GM23248 (cell line): ENCODE results near the gene TEX12. TPM values are rescaled to one million over a fixed set of nuclear protein-coding genes. Genes with fewer than 3 reads are reported as not detected.

Source experiments
- DNase-seq: peaks from one replicate; pipeline ENCODE4 v3.0.0-alpha.2; 2015
- H2AFZ ChIP-seq: fragments of 200-600 bp; sonication (generic); 2 replicates; pipeline ENCODE4 v1.6.1; 2016; ENCODE audit warnings: antibody characterized with exemption
- H3F3A ChIP-seq: fragments of 200-600 bp; sonication (generic); 2 replicates; pipeline ENCODE4 v1.6.1; 2016; ENCODE audit warnings: mild to moderate bottlenecking, antibody characterized with exemption, mixed run types; ENCODE audit not compliant: insufficient read depth
- H3K27ac ChIP-seq: fragments of 200-600 bp; sonication (generic); 2 replicates; pipeline ENCODE4 v1.5.1; 2016; ENCODE audit warnings: mild to moderate bottlenecking
- H3K27me3 ChIP-seq: fragments of 200-600 bp; sonication (generic); replicated peaks from 2 replicates; pipeline ENCODE4 v1.6.1; 2016; ENCODE audit warnings: mild to moderate bottlenecking; ENCODE audit not compliant: insufficient read depth
- H3K36me3 ChIP-seq: fragments of 200-600 bp; sonication (generic); 2 replicates; pipeline ENCODE4 v1.6.1; 2016; ENCODE audit warnings: low read depth, mild to moderate bottlenecking
- H3K4me1 ChIP-seq: fragments of 200-600 bp; sonication (generic); 2 replicates; pipeline ENCODE4 v1.6.1; 2016; ENCODE audit warnings: mild to moderate bottlenecking; ENCODE audit not compliant: insufficient read depth
- H3K4me2 ChIP-seq: fragments of 200-600 bp; sonication (generic); one replicate; pipeline ENCODE4 v1.6.1; 2016; ENCODE audit warnings: mild to moderate bottlenecking; ENCODE audit not compliant: unreplicated experiment
- H3K4me3 ChIP-seq: fragments of 200-600 bp; sonication (generic); 2 replicates; pipeline ENCODE4 v1.5.1; 2016; ENCODE audit warnings: mild to moderate bottlenecking
- H3K79me2 ChIP-seq: fragments of 200-600 bp; sonication (generic); 2 replicates; pipeline ENCODE4 v1.6.1; 2016; ENCODE audit warnings: mild to moderate bottlenecking; ENCODE audit not compliant: insufficient read depth
- H3K9ac ChIP-seq: fragments of 200-600 bp; sonication (generic); 2 replicates; pipeline ENCODE4 v1.6.1; 2016; ENCODE audit warnings: mild to moderate bottlenecking
- H3K9me2 ChIP-seq: fragments of 200-600 bp; sonication (generic); 2 replicates; pipeline ENCODE4 v1.6.1; 2016; ENCODE audit warnings: mixed run types, mild to moderate bottlenecking, moderate library complexity; ENCODE audit not compliant: insufficient read depth
- H3K9me3 ChIP-seq: fragments of 200-600 bp; sonication (generic); one replicate; pipeline ENCODE4 v1.6.1; 2017; ENCODE audit warnings: low read depth
- H4K20me1 ChIP-seq: fragments of 200-600 bp; sonication (generic); 2 replicates; pipeline ENCODE4 v1.6.0; 2016; ENCODE audit not compliant: insufficient read depth
- EZH2 ChIP-seq: fragments of 200-600 bp; sonication (generic); IDR thresholded peaks from 2 replicates; pipeline ENCODE4 v1.6.1; 2018; ENCODE audit warnings: antibody characterized with exemption, mild to moderate bottlenecking; ENCODE audit not compliant: insufficient read depth, poor library complexity, severe bottlenecking
- EZH2phosphoT487 ChIP-seq: fragments of 200-600 bp; sonication (generic); IDR thresholded peaks from 2 replicates; pipeline ENCODE4 v1.6.1; 2018; ENCODE audit warnings: antibody characterized with exemption, moderate library complexity, mild to moderate bottlenecking, low read depth; ENCODE audit not compliant: insufficient read depth
- whole genome bisulfite sequencing, 2 experiments: methylation state at CpG; one replicate each; pipeline ENCODE4 v1.1.6; 2015 to 2017; ENCODE audit warnings: low lambda C conversion rate in 2 of 2, low coverage in 1 of 2; ENCODE audit errors: missing lambda C conversion rate in 2 of 2; 5-methylcytosine and 5-hydroxymethylcytosine counted together
- in situ Hi-C: fragments of 300-500 bp; cut with MboI; formaldehyde crosslinking; loops from 2 replicates; pipeline ENCODE4 v1.15.0; 2020
- polyA plus RNA-seq: library from polyadenylated mRNA; unstranded; fragments of >200 nt; fragmentation: Nextera tagmentation; extraction: Ambion mirVana; gene quantifications from 2 replicates; pipeline ENCODE4 v1.2.1, GENCODE V29; 2016
- total RNA-seq: library from RNA; depleted of rRNA; stranded (reverse); fragments of >200 nt; shearing (Covaris generic); gene quantifications from 2 replicates; pipeline ENCODE4 v1.2.3, GENCODE V29; 2014

The TEX12 gene
- total and polyA plus RNA-seq, 2 experiments from 2014 or later, result 2.2 TPM; not detected in 1

DNA sequence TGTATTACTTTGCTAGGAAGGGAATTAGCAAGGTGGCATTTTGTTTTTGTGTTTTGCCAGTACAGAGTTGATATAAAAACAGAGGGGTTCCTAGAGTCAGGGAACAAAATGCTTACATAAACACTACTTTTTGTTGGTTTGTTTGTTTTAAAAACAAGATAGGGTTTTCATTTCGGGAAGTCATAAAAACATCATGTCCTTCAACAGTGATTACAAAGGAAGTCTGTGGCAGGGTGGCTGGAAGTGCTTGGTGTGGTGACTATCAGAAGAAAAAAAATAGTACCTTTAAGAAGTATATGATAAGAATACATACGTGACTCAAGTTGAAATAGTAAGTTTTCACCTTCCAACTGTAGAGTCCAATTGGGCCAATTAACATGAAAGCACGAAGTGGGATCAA lies 2.1 kb upstream of the TEX12 start:
- no peak for TF ChIP-seq EZH2phosphoT487
- no peak for TF ChIP-seq EZH2
- peaks cover 35% of the 10 kb centered on the region; the same call in 1 of the 2 replicates for H3F3A ChIP-seq
- in situ Hi-C loops, result no loop called here
- no peak for DNase-seq
- H3K27ac ChIP-seq, result no peak overlapping the region
- peaks cover 54% of the 10 kb centered on the region for H3K4me1 ChIP-seq
- WGBS, 2 experiments, result 82 to 95% methylated on average over 3 of the region's 3 CpGs
- peaks cover 38% of the 10 kb centered on the region for H3K79me2 ChIP-seq
- H4K20me1 ChIP-seq, result no peaks in the 10 kb centered on the region
- no peak overlapping the region for H2AFZ ChIP-seq
- H3K9me2 ChIP-seq, result no peaks in the 10 kb centered on the region
- H3K4me2 ChIP-seq, result no peak overlapping the region
- H3K36me3 ChIP-seq, result no peaks in the 10 kb centered on the region
- H3K27me3 ChIP-seq, result no peaks in the 10 kb centered on the region
- no peak overlapping the region for H3K9ac ChIP-seq
- no peak overlapping the region for H3K4me3 ChIP-seq
- H3K9me3 ChIP-seq, result no peaks in the 10 kb centered on the region

DNA sequence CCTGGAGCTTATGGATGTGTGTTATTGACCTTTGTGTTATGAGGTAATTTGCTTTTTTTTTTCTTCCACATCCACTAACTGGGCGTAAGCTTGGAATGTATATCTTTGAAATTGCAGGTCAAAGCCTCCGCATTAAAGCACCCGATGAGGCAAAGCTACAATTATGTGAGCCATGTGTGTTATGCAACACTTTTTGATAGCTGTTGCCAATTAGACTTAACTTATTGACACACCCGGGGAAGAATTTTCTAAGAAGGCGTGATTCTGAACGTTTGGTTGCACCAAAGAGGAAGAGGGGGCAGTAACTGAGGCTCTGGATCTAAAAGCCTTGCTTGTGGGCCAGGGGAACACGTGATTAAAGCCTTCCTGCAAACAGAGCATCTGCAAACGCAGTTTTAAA lies 610 bp upstream of the TEX12 start:
- H3K27me3 ChIP-seq, result no peaks in the 10 kb centered on the region
- in situ Hi-C loops, result no loop called here

GRCh38 chr11:112172362-112172994 lies 5.3 kb downstream of the TEX12 start:
- no peak for TF ChIP-seq EZH2
- 0 out of 2 replicates have a peak, but pooled peaks have one; percentile 42 for TF ChIP-seq EZH2phosphoT487
- Histone ChIP-seq H4K20me1 (no peaks in the 10 kb centered on the region), H2AFZ (no peak overlapping the region), H3K79me2 (no peaks in the 10 kb centered on the region), H3K27me3 (no peaks in the 10 kb centered on the region), H3K27ac (peak overlapping the region; percentile 22), H3F3A (peaks cover 8% of the 10 kb centered on the region; the same call in 1 of the 2 replicates), H3K4me3 (no peak overlapping the region), H3K9me3 (no peaks in the 10 kb centered on the region), H3K9me2 (no peaks in the 10 kb centered on the region), H3K9ac (peak overlapping the region; percentile 8; the same call in 1 of the 2 replicates), H3K4me1 (peaks cover 28% of the 10 kb centered on the region), H3K4me2 (peak overlapping the region; percentile 33), H3K36me3 (no peaks in the 10 kb centered on the region)
- WGBS, 2 experiments, result 2 to 3% methylated on average over 2 of the region's 2 CpGs
- peak; percentile 86 for DNase-seq
- in situ Hi-C loops, result no loop called here

More for the DNA sequence above, 610 bp upstream of the TEX12 start:
- WGBS, 2 experiments, result 2 to 4% methylated on average over 8 of the region's 8 CpGs
- DNase-seq, result peak; percentile 86
- H2AFZ ChIP-seq, result peak overlapping the region; percentile 83
- no peaks in the 10 kb centered on the region for H3K9me3 ChIP-seq
- no peaks in the 10 kb centered on the region for H4K20me1 ChIP-seq
- peak overlapping the region; percentile 43 for H3K9ac ChIP-seq
- peak overlapping the region; percentile 51 for H3K27ac ChIP-seq
- H3K36me3 ChIP-seq, result no peaks in the 10 kb centered on the region
- TF ChIP-seq EZH2 (no peak), EZH2phosphoT487 (no peak)
- H3K79me2 ChIP-seq, result peaks cover 23% of the 10 kb centered on the region
- H3K4me3 ChIP-seq, result peak overlapping the region; percentile 23; the same call in 1 of the 2 replicates
- peak overlapping the region; percentile 60 for H3K4me2 ChIP-seq
- H3K4me1 ChIP-seq, result peaks cover 41% of the 10 kb centered on the region
- H3K9me2 ChIP-seq, result no peaks in the 10 kb centered on the region
- peaks cover 35% of the 10 kb centered on the region; the same call in 1 of the 2 replicates for H3F3A ChIP-seq

DNA sequence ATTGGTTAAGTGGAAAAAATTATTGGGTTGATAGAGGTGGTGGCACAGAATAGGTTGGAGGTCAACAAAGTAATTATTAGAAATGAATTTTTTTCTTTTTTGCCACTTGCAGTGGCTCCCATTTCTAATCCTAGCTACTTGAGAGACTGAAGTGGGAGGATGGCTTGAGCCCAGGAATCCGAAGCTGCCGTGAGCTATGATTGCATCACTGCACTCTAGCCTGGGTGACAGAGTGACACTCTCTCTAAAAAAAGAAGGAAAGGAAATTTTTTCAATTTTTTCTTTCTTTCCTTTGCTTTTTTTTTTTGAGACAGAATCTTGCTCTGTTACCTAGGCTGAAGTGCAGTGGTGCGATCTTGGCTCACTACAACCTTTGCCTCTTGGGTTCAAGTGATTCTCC lies 6.0 kb downstream of the TEX12 start:
- peak overlapping the region; percentile 22 for H3K27ac ChIP-seq
- no peaks in the 10 kb centered on the region for H3K27me3 ChIP-seq
- H2AFZ ChIP-seq, result no peak overlapping the region
- H3K9me2 ChIP-seq, result no peaks in the 10 kb centered on the region
- no peak for TF ChIP-seq EZH2phosphoT487
- no peak for TF ChIP-seq EZH2
- peaks cover 8% of the 10 kb centered on the region; the same call in 1 of the 2 replicates for H3F3A ChIP-seq
- H3K36me3 ChIP-seq, result no peaks in the 10 kb centered on the region
- no peaks in the 10 kb centered on the region for H3K9me3 ChIP-seq
- DNase-seq, result peak; percentile 64
- no peak overlapping the region; the same call in 1 of the 2 replicates for H3K4me3 ChIP-seq
- H3K79me2 ChIP-seq, result no peaks in the 10 kb centered on the region
- in situ Hi-C loops, result no loop called here
- H4K20me1 ChIP-seq, result no peaks in the 10 kb centered on the region
- 0 out of 2 replicates have a peak overlapping the region, but pooled peaks have one; percentile 8 for H3K9ac ChIP-seq
- H3K4me2 ChIP-seq, result peak overlapping the region; percentile 33
- H3K4me1 ChIP-seq, result peaks cover 28% of the 10 kb centered on the region
- 33 to 36% methylated on average over 3 of the region's 3 CpGs for WGBS, 2 experiments
